GM21360 (cell line): ENCODE data around the gene CYGB.
A peak's percentile ranks its signal among the peaks of the same experiment; 100 is the strongest.
"Not testable (repeated sequence)": the region's sequence is repeated elsewhere in the genome, so short reads cannot be mapped to it uniquely, and the experiment has no call there.

Experiments
- ATAC-seq: cut with Tn5 transposase; IDR thresholded peaks from one replicate; pipeline ENCODE4 v1.9.1; 2021; ENCODE audit warnings: mild to moderate bottlenecking, moderate library complexity; ENCODE audit not compliant: unreplicated experiment

Gene CYGB

GRCh38 chr17:76524598-76525512, 12.7 kb downstream of the CYGB start:
- no peak for ATAC-seq

- ATAC-seq: no peak
These were observed 14.1 kb downstream of the CYGB start for GRCh38 chr17:76523084-76524037.

- not testable (repeated sequence) for ATAC-seq
These were observed 15.8 kb downstream of the CYGB start for GRCh38 chr17:76521683-76522082.

GRCh38 chr17:76521262-76521661, 16.2 kb downstream of the CYGB start:
- no peak for ATAC-seq

- ATAC-seq: no peak
These were observed 18.2 kb downstream of the CYGB start for GRCh38 chr17:76519048-76519966.

GRCh38 chr17:76517638-76518038, 19.9 kb downstream of the CYGB start:
- no peak for ATAC-seq

GRCh38 chr17:76515274-76515949, 22.1 kb downstream of the CYGB start:
- peak; percentile 41 for ATAC-seq

GRCh38 chr17:76514355-76514754, 23.2 kb downstream of the CYGB start:
- ATAC-seq: not testable (repeated sequence)

- ATAC-seq: no peak
These were observed 24.2 kb downstream of the CYGB start for GRCh38 chr17:76513306-76513692.

GRCh38 chr17:76512366-76513305, 24.9 kb downstream of the CYGB start:
- no peak for ATAC-seq

- ATAC-seq: no peak
These were observed 25.7 kb downstream of the CYGB start for GRCh38 chr17:76511668-76512365.

GRCh38 chr17:76510831-76511244, 26.7 kb downstream of the CYGB start:
- ATAC-seq: no peak

GRCh38 chr17:76508472-76509063, 28.9 kb downstream of the CYGB start:
- ATAC-seq: not testable (repeated sequence)

- no peak for ATAC-seq
These were observed 30.8 kb downstream of the CYGB start for GRCh38 chr17:76506408-76507345.

- ATAC-seq: no peak
These were observed 33.4 kb downstream of the CYGB start for GRCh38 chr17:76504117-76504516.

GRCh38 chr17:76502341-76503211, 34.9 kb downstream of the CYGB start:
- ATAC-seq: no peak
